IMR-90 (cell line): ENCODE results near the gene FAM111A. TPM values are rescaled to one million over a fixed set of nuclear protein-coding genes. Genes with fewer than 3 reads are reported as not detected.

Source experiments
- ATAC-seq: fragments of 200-7000 bp; cut with Tn5 transposase; 2 replicates; pipeline ENCODE4 v1.9.1; 2020; ENCODE audit warnings: low read depth, mild to moderate bottlenecking, moderate library complexity
- BruUV-seq: library from RNA; stranded (reverse); fragments of 400-500 nt; replicated peaks from 2 replicates; lab custom pipeline; 2021; lab: Mats Ljungman, UMichigan
- CTCF ChIA-PET: fragments of 300-600 bp; formaldehyde crosslinking; extraction: SDS; loops from one replicate; lab custom pipeline; 2021; ENCODE audit warnings: antibody characterized with exemption; lab: Yijun Ruan, JAX
- POLR2A ChIA-PET: fragments of 300-600 bp; sonication (Branson Sonifier 250); formaldehyde crosslinking; loops from one replicate; lab custom pipeline; 2022; ENCODE audit warnings: antibody characterized with exemption; ENCODE audit not compliant: unreplicated experiment; lab: Charles Lee
- DNase-seq: peaks from one replicate; pipeline ENCODE4 v3.0.0; 2013
- H2AFZ ChIP-seq: replicated peaks from 2 replicates; pipeline ENCODE3; 2013; ENCODE audit warnings: low read length, mild to moderate bottlenecking; ENCODE audit not compliant: poor library complexity
- H2AK5ac ChIP-seq: 2 replicates; pipeline ENCODE4 v1.6.1; 2013; ENCODE audit warnings: low read depth, low read length, inconsistent platforms
- H2AK9ac ChIP-seq: replicated peaks from 2 replicates; pipeline ENCODE3; 2013; ENCODE audit warnings: mild to moderate bottlenecking, low read depth, low read length, moderate library complexity; ENCODE audit not compliant: poor library complexity
- H2BK120ac ChIP-seq: 2 replicates; pipeline ENCODE4 v1.6.1; 2013; ENCODE audit warnings: low read depth, low read length, inconsistent platforms
- H2BK15ac ChIP-seq: 3 replicates; pipeline ENCODE4 v1.6.1; 2013; ENCODE audit warnings: low read depth, low read length, inconsistent platforms
- H2BK20ac ChIP-seq: 2 replicates; pipeline ENCODE4 v1.6.1; 2013; ENCODE audit warnings: low read depth, mild to moderate bottlenecking, inconsistent platforms, low read length, moderate library complexity
- H2BK5ac ChIP-seq: 2 replicates; pipeline ENCODE4 v1.6.1; 2013; ENCODE audit warnings: mild to moderate bottlenecking, low read depth, low read length, inconsistent platforms; ENCODE audit not compliant: poor library complexity, severe bottlenecking
- H3K14ac ChIP-seq: replicated peaks from 2 replicates; pipeline ENCODE4 v1.6.1; 2013; ENCODE audit warnings: low read depth, low read length, inconsistent platforms
- H3K18ac ChIP-seq: 2 replicates; pipeline ENCODE4 v1.6.1; 2013; ENCODE audit warnings: low read depth, low read length, control low read depth
- H3K23ac ChIP-seq: 2 replicates; pipeline ENCODE4 v1.6.1; 2013; ENCODE audit warnings: low read depth, low read length, inconsistent platforms
- H3K27ac ChIP-seq: 2 replicates; pipeline ENCODE4 v1.5.1; 2013; ENCODE audit warnings: mild to moderate bottlenecking, control low read depth, low read length; ENCODE audit not compliant: insufficient read depth
- H3K27me3 ChIP-seq: 2 replicates; pipeline ENCODE4 v1.6.1; 2013; ENCODE audit warnings: low read length; ENCODE audit not compliant: control insufficient read depth, insufficient read depth
- H3K36me3 ChIP-seq: 2 replicates; pipeline ENCODE4 v1.6.1; 2013; ENCODE audit warnings: low read length, mixed read lengths; ENCODE audit not compliant: control insufficient read depth, insufficient read depth
- H3K4ac ChIP-seq: 2 replicates; pipeline ENCODE4 v1.6.1; 2013; ENCODE audit warnings: low read depth, low read length, inconsistent platforms
- H3K4me1 ChIP-seq: 2 replicates; pipeline ENCODE4 v1.6.1; 2013; ENCODE audit warnings: low read length, mixed read lengths; ENCODE audit not compliant: control insufficient read depth, insufficient read depth
- H3K4me2 ChIP-seq: 2 replicates; pipeline ENCODE4 v1.6.1; 2013; ENCODE audit warnings: low read depth, mild to moderate bottlenecking, control low read depth, low read length, moderate library complexity
- H3K4me3 ChIP-seq: 2 replicates; pipeline ENCODE4 v1.5.1; 2013; ENCODE audit warnings: low read depth, mild to moderate bottlenecking, control low read depth, low read length, moderate library complexity; ENCODE audit not compliant: insufficient read depth
- H3K56ac ChIP-seq: 2 replicates; pipeline ENCODE4 v1.6.1; 2013; ENCODE audit warnings: low read length, inconsistent platforms; ENCODE audit not compliant: insufficient read depth; ENCODE audit errors: extremely low read depth
- H3K79me1 ChIP-seq, 2 experiments: 2 replicates each; pipeline ENCODE4 v1.6.1; 2013; ENCODE audit warnings: low read length in 2 of 2, inconsistent platforms in 1 of 2, low read depth in 1 of 2
- H3K9ac ChIP-seq: 2 replicates; pipeline ENCODE4 v1.6.1; 2013; ENCODE audit warnings: low read depth, low read length, control low read depth
- H3K9me1 ChIP-seq: 2 replicates; pipeline ENCODE4 v1.6.1; 2013; ENCODE audit warnings: low read length, inconsistent platforms; ENCODE audit not compliant: insufficient read depth
- H3K9me3 ChIP-seq: 2 replicates; pipeline ENCODE4 v1.6.1; 2013; ENCODE audit warnings: low read length; ENCODE audit not compliant: control insufficient read depth, insufficient read depth
- H4K20me1 ChIP-seq: 2 replicates; pipeline ENCODE4 v1.6.1; 2013; ENCODE audit warnings: low read length, inconsistent platforms; ENCODE audit not compliant: insufficient read depth
- H4K5ac ChIP-seq: 2 replicates; pipeline ENCODE4 v1.6.1; 2013; ENCODE audit warnings: mild to moderate bottlenecking, low read depth, low read length, control low read depth
- H4K8ac ChIP-seq, 2 experiments: 2 replicates each; pipeline ENCODE4 v1.6.1; 2013; ENCODE audit warnings: low read depth in 2 of 2, low read length in 2 of 2, control low read depth in 1 of 2, inconsistent platforms in 1 of 2
- H4K91ac ChIP-seq: 2 replicates; pipeline ENCODE4 v1.6.1; 2013; ENCODE audit warnings: low read depth, low read length, inconsistent platforms; ENCODE audit not compliant: insufficient read depth
- BHLHE40 ChIP-seq: fragments of 150-350 bp; IDR thresholded peaks from 2 replicates; pipeline ENCODE4 v1.6.1; 2016; ENCODE audit warnings: mild to moderate bottlenecking, low read depth, low read length
- MAFK ChIP-seq: IDR thresholded peaks from 2 replicates; pipeline ENCODE4 v1.6.1; 2012; ENCODE audit warnings: low read depth, low read length, improper control_type of control experiment
- MAZ ChIP-seq: IDR thresholded peaks from 2 replicates; pipeline ENCODE4 v1.6.1; 2012; ENCODE audit warnings: low read depth, mild to moderate bottlenecking, low read length, improper control_type of control experiment, moderate library complexity, borderline replicate concordance
- POLR2A ChIP-seq: IDR thresholded peaks from 2 replicates; pipeline ENCODE4 v1.6.1; 2012; ENCODE audit warnings: mild to moderate bottlenecking, low read depth, low read length
- RAD21 ChIP-seq: IDR thresholded peaks from 2 replicates; pipeline ENCODE4 v1.6.1; 2012; ENCODE audit warnings: low read length, improper control_type of control experiment
- SMC3 ChIP-seq: fragments of 150-350 bp; IDR thresholded peaks from 2 replicates; pipeline ENCODE4 v1.6.1; 2016; ENCODE audit warnings: low read depth, mild to moderate bottlenecking, antibody characterized with exemption, low read length, moderate library complexity
- USF2 ChIP-seq: fragments of 150-350 bp; IDR thresholded peaks from 2 replicates; pipeline ENCODE4 v1.6.1; 2017; ENCODE audit warnings: mild to moderate bottlenecking, antibody characterized with exemption, low read length, low read depth
- WGBS, 2 experiments: methylation state at CpG; one replicate each; pipeline versions ENCODE4 v1.1.5 to v1.1.7; 2013; ENCODE audit warnings: missing lambda C conversion rate in 2 of 2; ENCODE audit not compliant: insufficient read length in 1 of 2; ENCODE audit errors: extremely low coverage in 2 of 2; 5-methylcytosine and 5-hydroxymethylcytosine counted together
- dilution Hi-C: fragments of 300-500 bp; cut with HindIII; formaldehyde crosslinking; loops from one replicate; pipeline ENCODE4 v1.14.3; 2018; ENCODE audit warnings: low sequenced_read_pairs; ENCODE audit not compliant: unreplicated experiment
- in situ Hi-C: fragments of 300-500 bp; cut with MboI; formaldehyde crosslinking; loops from 3 replicates; pipeline ENCODE4 v1.14.3; 2019; ENCODE audit warnings: low sequenced_read_pairs, inconsistent platforms, mixed read lengths
- intact Hi-C: fragments of 100-400 bp; cut with micrococcal nuclease; formaldehyde crosslinking; loops from 2 replicates; pipeline ENCODE4 v1.10.0; 2022
- polyA plus RNA-seq, 3 experiments: library from polyadenylated mRNA; depleted of rRNA; stranded (reverse); fragments of >200 nt; gene quantifications; 2 replicates each; pipeline ENCODE4 v1.2.3, GENCODE V29; 2012; ENCODE audit warnings: low replicate concordance in 1 of 3
- total RNA-seq: library from RNA; depleted of rRNA; stranded (reverse); fragments of >200 nt; gene quantifications from 2 replicates; pipeline ENCODE4 v1.2.3, GENCODE V29; 2012

FAM111A gene
- total and polyA plus RNA-seq, 2 of the 4 experiments (the other 2 are of a cell fraction), result 19.9 to 36.4 TPM

GRCh38 chr11:59199546-59200422 is 57.1 kb downstream of the FAM111A start:
- no peak overlapping the region for H2AFZ ChIP-seq
- ChIA-PET CTCF (interaction anchor here (1.8 to 2.1 kb wide), 2 partner anchors 24 to 28 kb away, joined by 4 to 10 read pairs; partner anchors contain the start of gene DTX4), POLR2A (no interaction called here)
- no peak overlapping the region for H4K8ac ChIP-seq
- no peak overlapping the region for H3K4me3 ChIP-seq
- H3K23ac ChIP-seq, result no peak overlapping the region
- H2BK5ac ChIP-seq, result no peak overlapping the region
- intact Hi-C loops (no loop called here), dilution Hi-C loops (no loop called here), in situ Hi-C loops (no loop called here)
- H2BK120ac ChIP-seq, result no peak overlapping the region
- H3K36me3 ChIP-seq, result peaks cover 37% of the 10 kb centered on the region
- peaks cover 7% of the 10 kb centered on the region for H3K4me1 ChIP-seq
- H3K4me2 ChIP-seq, result no peak overlapping the region
- peaks cover 12% of the 10 kb centered on the region; the same call in 1 of the 2 replicates for H3K9me1 ChIP-seq
- H2AK9ac ChIP-seq, result no peak overlapping the region
- H3K18ac ChIP-seq, result no peak overlapping the region
- DNase-seq (no peak), ATAC-seq (no peak)
- no peak overlapping the region for H2BK15ac ChIP-seq
- no peak overlapping the region for H3K27ac ChIP-seq
- H2AK5ac ChIP-seq, result no peak overlapping the region
- no peak overlapping the region for H4K5ac ChIP-seq
- H4K20me1 ChIP-seq, result no peaks in the 10 kb centered on the region
- H3K9ac ChIP-seq, result no peak overlapping the region
- H4K91ac ChIP-seq, result no peak overlapping the region
- no peaks in the 10 kb centered on the region for H3K79me1 ChIP-seq
- H3K56ac ChIP-seq, result no peak overlapping the region
- no TSS peak for BruUV-seq
- no peak overlapping the region for H3K4ac ChIP-seq
- no peak overlapping the region for H2BK20ac ChIP-seq
- no peak overlapping the region for H3K14ac ChIP-seq
- no peaks in the 10 kb centered on the region for H3K9me3 ChIP-seq
- TF ChIP-seq USF2 (no peak), MAZ (no peak), POLR2A (no peak), BHLHE40 (no peak), RAD21 (no peak), SMC3 (no peak), MAFK (no peak)
- 77% methylated on average over 10 of the region's 14 CpGs; no CpG with 5 or more reads in 1 of the 2 experiments for WGBS, 2 experiments
- no peaks in the 10 kb centered on the region for H3K27me3 ChIP-seq
